Kidney (tissue), 14 donors: ENCODE data around the gene SULT1C4. TPM values are rescaled to one million over a fixed set of nuclear protein-coding genes. Genes with fewer than 3 reads are reported as not detected.

Experiments
- DNase-seq, 5 donors: peaks; one replicate each; pipeline ENCODE4 v3.0.0-alpha.2; 2013 to 2020
- FAIRE-seq: peaks from 2 replicates; lab custom pipeline; 2012; peaks lifted over from hg19 to GRCh38; lab: Jason Lieb, UNC
- H3K27ac ChIP-seq, 2 donors: one replicate each; pipeline ENCODE4 v1.7.0; 2013; ENCODE audit warnings: low read depth in 2 of 2, low read length in 2 of 2, inconsistent platforms in 1 of 2
- H3K27me3 ChIP-seq: one replicate; pipeline ENCODE4 v1.7.1; 2013; ENCODE audit warnings: low read length, inconsistent platforms; ENCODE audit not compliant: control insufficient read depth, insufficient read depth
- H3K36me3 ChIP-seq, 3 donors: one replicate each; pipeline versions ENCODE4 v1.7.0 to v1.7.1; 2013; ENCODE audit warnings: low read length in 3 of 3, control low read depth in 1 of 3, inconsistent platforms in 1 of 3; ENCODE audit not compliant: insufficient read depth in 3 of 3, control insufficient read depth in 2 of 3
- H3K4me1 ChIP-seq, 3 donors: one replicate each; pipeline versions ENCODE4 v1.7.0 to v1.7.1; 2013; ENCODE audit warnings: low read length in 3 of 3, inconsistent platforms in 1 of 3, low read depth in 1 of 3; ENCODE audit not compliant: control insufficient read depth in 2 of 3, insufficient read depth in 2 of 3
- H3K4me3 ChIP-seq, 3 donors: one replicate each; pipeline versions ENCODE4 v1.7.0 to v1.8.1; 2013; ENCODE audit warnings: low read length in 3 of 3, control low read depth in 1 of 3, inconsistent platforms in 1 of 3
- H3K9ac ChIP-seq, 3 donors: one replicate each; pipeline versions ENCODE4 v1.7.0 to v1.7.1; 2013; ENCODE audit warnings: low read length in 3 of 3, control low read depth in 1 of 3, inconsistent platforms in 1 of 3
- H3K9me3 ChIP-seq, 3 donors: one replicate each; pipeline versions ENCODE4 v1.7.0 to v1.7.1; 2013; ENCODE audit warnings: low read length in 3 of 3, control low read depth in 1 of 3, inconsistent platforms in 1 of 3; ENCODE audit not compliant: control insufficient read depth in 2 of 3, insufficient read depth in 1 of 3
- CTCF ChIP-seq: IDR thresholded peaks from 3 replicates; pipeline ENCODE4 v1.5.1; 2012; ENCODE audit warnings: mild to moderate bottlenecking, moderate library complexity, borderline replicate concordance; ENCODE audit not compliant: insufficient read depth; ENCODE audit errors: extremely low read depth
- intact Hi-C: fragments of 100-400 bp; cut with DNase I; formaldehyde crosslinking; loops from one replicate; pipeline ENCODE4 v1.11.1; 2022
- polyA plus RNA-seq: library from polyadenylated mRNA; stranded (reverse); fragments of 350-450 nt; fragmentation: Illumina TruSeq; extraction: RNeasy Lipid Tissue Mini Kit (QIAGEN cat#74804); gene quantifications from one replicate; pipeline ENCODE4 v1.2.3, GENCODE V29; 2014; ENCODE audit warnings: low read depth, low replicate concordance; ENCODE audit not compliant: insufficient read depth
- total RNA-seq: library from RNA; stranded (reverse); fragmentation: NEBNext Ultra II Directional; extraction: Animal tissue kit (Norgen Biotek cat#: 25700); gene quantifications from one replicate; pipeline ENCODE4 v1.2.1, GENCODE V29; 2021
- donor health status: control.
- donor health status: control.
- donor health status: control.
- donor health status: control.
- donor health status: control.
- donor health status: DM: yes; HTN: yes; CAD: no.
- donor health status: Normal renal cell carcinoma (clear cell type).

Gene SULT1C4
- total and polyA plus RNA-seq, 2 donors from 2014 or later = 7.1 to 24.7 TPM

- no peaks in the 10 kb centered on the region for H3K27me3 ChIP-seq
- H3K9me3 ChIP-seq = peaks cover 0 to 3% (median 0%) of the 10 kb centered on the region in 3 donors
- no peak overlapping the region for H3K4me3 ChIP-seq
- H3K9ac ChIP-seq = no peak overlapping the region
- DNase-seq (no peak), FAIRE-seq (no peak)
- H3K4me1 ChIP-seq = no peaks in the 10 kb centered on the region
- H3K27ac ChIP-seq = no peak overlapping the region
- intact Hi-C loops = no loop called here
- no peaks in the 10 kb centered on the region for H3K36me3 ChIP-seq
- TF ChIP-seq CTCF = no peak
These were observed 12.1 kb upstream of the SULT1C4 start for GRCh38 chr2:108365656-108366055.

- H3K27ac ChIP-seq = no peak overlapping the region
- no peaks in the 10 kb centered on the region for H3K36me3 ChIP-seq
- DNase-seq (no peak), FAIRE-seq (no peak)
- H3K4me1 ChIP-seq = no peaks in the 10 kb centered on the region
- H3K4me3 ChIP-seq = no peak overlapping the region
- intact Hi-C loops = no loop called here
- no peak overlapping the region for H3K9ac ChIP-seq
- no peaks in the 10 kb centered on the region for H3K27me3 ChIP-seq
- peaks cover 0 to 3% (median 0%) of the 10 kb centered on the region in 3 donors for H3K9me3 ChIP-seq
- no peak for TF ChIP-seq CTCF
These were observed 10.7 kb upstream of the SULT1C4 start for GRCh38 chr2:108367014-108367413.

GRCh38 chr2:108367561-108368175, 10.1 kb upstream of the SULT1C4 start:
- FAIRE-seq = no peak

More at GRCh38 chr2:108367561-108368175, 10.1 kb upstream of the SULT1C4 start:
- no peaks in the 10 kb centered on the region for H3K27me3 ChIP-seq
- H3K27ac ChIP-seq = no peak overlapping the region
- H3K36me3 ChIP-seq = no peaks in the 10 kb centered on the region
- no peak overlapping the region for H3K4me3 ChIP-seq
- TF ChIP-seq CTCF = no peak
- peaks cover 0 to 3% (median 0%) of the 10 kb centered on the region in 3 donors for H3K9me3 ChIP-seq
- peak in 1 of 5 donors; percentile 26 for DNase-seq
- H3K9ac ChIP-seq = no peak overlapping the region
- intact Hi-C loops = no loop called here
- H3K4me1 ChIP-seq = no peaks in the 10 kb centered on the region
